ENCODE data around the gene CFAP77.

The CFAP77 gene

DNA sequence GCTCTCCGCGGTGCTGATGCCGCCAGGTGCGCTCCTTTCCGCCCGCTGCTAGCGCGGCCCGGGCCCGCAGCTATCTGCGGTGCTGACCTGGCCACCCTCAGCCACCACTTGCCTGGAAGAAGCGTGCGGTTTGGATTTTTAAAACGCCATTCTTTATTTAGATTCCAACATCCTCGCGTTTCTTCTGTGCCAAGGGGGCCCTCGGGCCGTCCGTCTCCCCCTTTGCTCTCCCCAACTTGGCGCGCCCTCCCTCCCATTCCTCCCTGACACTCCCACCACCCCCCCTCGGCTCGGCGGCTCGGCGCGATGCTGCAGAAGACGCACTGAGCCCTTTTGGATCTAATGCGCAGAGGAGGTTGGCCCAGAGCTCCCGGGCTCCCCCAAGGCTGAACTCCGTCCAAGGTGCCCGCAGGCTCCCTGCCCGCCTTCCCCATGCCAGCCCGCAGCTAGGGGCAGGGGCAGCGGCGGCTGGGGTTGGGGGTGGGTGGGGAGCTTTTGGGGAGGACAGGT, 172.3 kb downstream of the CFAP77 start, which contains the start of gene BARHL1:
Gene BARHL1, plus strand, starts transcription at position 331 of the 510 bp plus-strand sequence. CDS start 192 bp downstream, outside the sequence.
- DNase-seq (ENCODE audit: low spot score) = no peak

GRCh38 chr9:132582786-132583583, 173.0 kb downstream of the CFAP77 start:
- no peak for DNase-seq (ENCODE audit: low spot score)

GRCh38 chr9:132583584-132584304, 173.7 kb downstream of the CFAP77 start:
- DNase-seq (ENCODE audit: low spot score) = no peak

- DNase-seq (ENCODE audit: low spot score) = peak; percentile 50
Observed at GRCh38 chr9:132584601-132585560, 174.9 kb downstream of the CFAP77 start.

- no peak for DNase-seq (ENCODE audit: low spot score)
Observed at GRCh38 chr9:132585954-132586829, 176.2 kb downstream of the CFAP77 start.

DNA sequence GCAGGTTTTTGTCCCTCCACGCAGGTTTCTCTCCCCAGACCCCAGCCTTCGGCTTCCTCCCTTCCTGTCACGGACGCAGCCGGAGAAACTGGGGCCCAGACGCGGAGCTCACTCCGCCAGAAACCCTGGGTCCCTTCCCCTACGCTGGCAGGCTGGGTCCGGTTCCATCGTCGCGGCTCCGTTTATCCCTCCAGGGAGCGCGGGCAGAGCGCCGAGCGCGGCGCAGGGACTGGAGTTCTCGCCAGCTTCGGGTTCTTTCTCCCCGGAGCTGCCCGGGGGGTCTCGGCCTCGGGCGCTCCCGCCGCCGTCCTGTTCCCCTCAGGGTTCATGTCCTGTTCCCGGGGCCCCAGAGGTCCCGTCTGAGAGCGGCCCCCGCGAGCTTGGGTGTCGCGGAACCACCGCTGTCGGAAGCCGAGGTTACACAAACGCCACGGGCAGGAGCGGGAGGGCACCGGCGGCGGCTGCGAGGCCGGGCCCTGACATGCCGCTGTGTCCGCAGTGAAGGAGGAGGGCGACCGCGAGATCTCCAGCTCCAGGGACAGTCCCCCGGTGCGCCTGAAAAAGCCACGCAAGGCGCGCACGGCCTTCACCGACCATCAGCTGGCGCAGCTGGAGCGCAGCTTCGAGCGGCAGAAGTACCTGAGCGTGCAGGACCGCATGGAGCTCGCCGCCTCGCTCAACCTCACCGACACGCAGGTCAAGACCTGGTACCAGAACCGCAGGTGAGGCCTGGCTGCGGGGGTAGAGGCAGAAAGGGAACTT, 177.0 kb downstream of the CFAP77 start:
- no peak for DNase-seq (ENCODE audit: low spot score)

GRCh38 chr9:132587592-132587955, 177.6 kb downstream of the CFAP77 start:
- no peak for DNase-seq (ENCODE audit: low spot score)

GRCh38 chr9:132588098-132588497, 178.1 kb downstream of the CFAP77 start:
- no peak for DNase-seq (ENCODE audit: low spot score)

DNA sequence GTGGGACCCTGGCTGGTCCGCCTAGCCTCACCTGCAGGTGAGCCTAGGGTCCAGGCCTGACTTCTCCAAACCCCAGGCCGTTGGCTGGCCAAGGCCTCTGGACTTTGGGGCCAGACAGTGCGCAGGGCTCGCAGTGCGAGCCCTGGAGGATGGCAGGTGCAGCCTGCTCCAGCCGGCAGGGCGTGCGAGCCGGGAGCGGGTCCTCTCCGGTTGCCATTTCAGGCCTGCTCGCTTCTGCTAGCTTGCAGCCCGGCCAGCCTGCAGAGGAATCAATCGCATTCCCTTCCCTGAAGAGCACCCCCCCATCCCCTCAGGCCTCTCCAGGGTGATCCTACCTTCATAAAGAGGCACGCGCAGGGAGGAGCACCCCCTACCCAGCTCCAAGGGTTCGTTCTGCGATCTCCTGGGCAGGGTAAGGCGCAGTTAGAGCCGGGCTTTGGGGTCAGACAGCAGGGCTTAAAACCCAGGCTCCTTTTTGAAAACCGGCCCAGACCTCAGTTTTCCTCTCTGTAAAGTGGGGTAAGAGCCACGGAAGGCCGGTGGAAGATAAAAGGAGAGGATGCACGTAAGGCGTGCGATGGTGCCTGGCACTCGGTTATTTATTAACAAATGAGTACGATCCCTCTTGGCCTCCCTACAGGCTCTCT, 178.6 kb downstream of the CFAP77 start:
- no peak for DNase-seq (ENCODE audit: low spot score)

- DNase-seq (ENCODE audit: low spot score) = no peak
Observed at GRCh38 chr9:132589148-132590036, 179.4 kb downstream of the CFAP77 start.

- no peak for DNase-seq (ENCODE audit: low spot score)
Observed at GRCh38 chr9:132590037-132590317, 180.0 kb downstream of the CFAP77 start.

- no peak for DNase-seq (ENCODE audit: low spot score)
Observed at GRCh38 chr9:132590318-132591182, 180.5 kb downstream of the CFAP77 start.

DNA sequence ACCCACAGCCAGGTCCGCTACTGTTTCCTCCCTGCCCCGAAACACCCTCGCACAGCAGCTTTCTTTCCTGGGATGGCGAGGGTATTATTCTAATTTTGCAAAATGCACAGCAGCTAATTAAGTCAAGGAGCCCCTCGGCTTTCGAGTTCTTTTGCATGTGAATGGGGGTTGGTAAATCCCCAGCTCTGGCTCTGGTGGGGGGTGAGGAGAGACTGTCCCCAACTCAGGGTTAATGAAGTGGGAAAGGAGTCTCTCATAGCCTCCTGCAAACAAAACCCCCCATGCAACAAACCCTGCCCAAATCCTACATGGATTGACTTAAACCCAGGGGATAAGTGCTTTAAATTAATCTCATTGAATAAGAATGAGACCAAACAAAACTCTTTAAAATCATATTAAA, 181.2 kb downstream of the CFAP77 start:
- DNase-seq (ENCODE audit: low spot score) = no peak

DNA sequence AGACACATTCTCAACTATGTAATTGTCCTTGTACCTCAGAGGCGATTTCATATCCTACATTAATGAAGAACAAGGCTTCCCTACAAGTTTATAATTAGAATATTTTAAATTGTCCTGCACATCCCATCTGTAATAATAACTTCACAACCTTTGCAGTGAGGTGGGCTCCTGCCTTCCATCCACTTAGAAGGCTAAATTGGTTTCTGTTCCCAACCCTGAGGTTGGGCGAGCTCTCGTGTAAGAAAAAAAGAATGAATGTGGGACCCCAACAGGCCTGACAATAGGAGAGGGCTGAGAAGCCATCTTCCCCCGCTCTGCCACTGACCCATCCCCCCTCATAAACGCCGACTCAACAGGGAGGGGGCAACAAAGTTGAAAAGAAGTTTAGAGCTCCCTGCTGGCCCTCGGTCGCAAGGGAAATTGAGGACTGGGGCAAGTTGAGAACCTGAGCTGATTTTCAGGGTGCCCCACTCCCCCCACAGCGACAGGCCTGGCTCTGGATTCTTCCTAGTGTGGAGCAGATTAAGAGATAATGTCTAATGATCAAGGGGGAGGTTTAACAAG, 181.8 kb downstream of the CFAP77 start:
- DNase-seq (ENCODE audit: low spot score) = no peak

DNA sequence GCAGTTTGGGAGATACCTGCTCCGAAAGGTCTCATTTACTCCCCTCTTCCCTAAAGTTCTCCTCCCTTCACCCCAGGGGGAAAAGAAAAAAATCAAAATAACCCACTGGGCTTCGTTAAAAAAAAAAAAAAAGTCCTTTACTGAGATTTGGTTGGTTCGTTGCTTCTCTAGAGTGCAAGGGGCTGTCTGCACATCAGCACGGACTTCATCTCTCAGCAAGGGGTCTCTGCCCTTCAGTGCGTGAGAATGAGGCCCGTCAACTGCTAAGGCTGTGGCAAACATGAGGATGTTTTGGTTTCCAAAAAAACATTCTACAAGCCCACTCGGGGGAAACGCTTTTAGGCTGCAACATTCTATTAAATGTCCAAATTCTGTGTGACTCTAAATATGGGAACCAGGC, 182.4 kb downstream of the CFAP77 start:
- DNase-seq (ENCODE audit: low spot score) = no peak

DNA sequence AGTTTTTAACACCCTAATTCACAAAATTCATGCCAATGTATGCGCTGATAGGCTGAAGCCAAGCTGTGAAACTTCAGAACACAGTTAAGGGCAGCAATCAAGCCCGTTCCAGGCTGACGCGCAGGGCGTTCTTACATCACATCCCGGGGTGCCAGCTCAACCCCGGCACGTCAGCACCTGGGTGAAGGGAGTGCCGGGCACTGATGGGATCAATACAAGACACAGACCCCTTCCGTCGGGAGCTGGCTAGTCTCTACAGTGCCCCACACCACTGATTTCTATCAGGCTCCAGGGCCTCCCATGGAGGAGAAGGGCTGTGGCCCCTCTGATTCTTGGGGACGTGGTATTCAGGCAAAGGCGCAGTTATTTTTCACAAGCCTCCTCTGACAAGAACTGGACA, 184.4 kb downstream of the CFAP77 start:
- no peak for DNase-seq (ENCODE audit: low spot score)

DNA sequence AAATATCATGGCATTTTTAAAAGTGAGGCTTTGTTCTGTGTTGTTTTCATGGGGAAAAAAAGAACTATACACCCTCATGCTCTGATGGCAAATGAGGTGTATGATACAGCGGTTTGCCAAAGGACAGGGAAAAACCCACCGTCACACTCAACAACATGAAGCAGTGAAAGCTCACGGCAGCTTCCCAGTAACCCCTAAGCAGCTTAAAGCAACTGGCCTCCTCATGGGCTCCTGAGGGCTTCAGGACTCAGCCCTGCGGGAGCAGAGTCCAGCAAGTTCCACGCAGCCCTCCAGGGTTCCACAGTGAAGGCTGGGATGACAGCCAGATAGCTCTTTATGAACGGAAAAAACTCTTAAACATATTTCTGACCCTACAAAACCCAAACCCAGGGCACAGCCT, 185.3 kb downstream of the CFAP77 start:
- no peak for DNase-seq (ENCODE audit: low spot score)

DNA sequence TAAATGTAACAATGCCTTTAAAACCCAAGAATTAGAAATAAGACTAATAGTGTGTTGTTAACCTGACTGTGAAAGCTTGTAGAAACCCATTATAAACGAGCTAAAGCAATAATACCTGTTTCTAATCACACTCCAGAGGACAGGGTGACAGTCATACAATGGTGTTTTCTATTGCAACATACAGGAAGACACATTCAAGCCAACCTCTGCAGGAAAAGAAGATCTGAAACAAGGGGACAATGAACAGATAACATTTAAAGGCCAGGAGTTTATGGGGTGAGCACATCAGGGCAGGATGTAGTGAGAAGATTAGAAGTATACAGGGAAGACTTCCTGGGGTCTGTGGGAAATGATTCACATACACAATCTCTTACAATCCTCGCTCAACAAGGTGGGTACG, 186.2 kb downstream of the CFAP77 start:
- no peak for DNase-seq (ENCODE audit: low spot score)

Data from RKO (cell line).